Hepatocyte (in vitro differentiated cells): ENCODE results near the gene ARSG.

Source experiments
- CTCF ChIP-seq: fragments of 200-600 bp; sonication (generic); IDR thresholded peaks from 2 replicates; pipeline ENCODE4 v1.5.1; 2016; ENCODE audit warnings: antibody characterized with exemption, mild to moderate bottlenecking; ENCODE audit not compliant: poor library complexity
- EZH2 ChIP-seq: fragments of 200-600 bp; sonication (generic); IDR thresholded peaks from 2 replicates; pipeline ENCODE4 v1.6.1; 2016; ENCODE audit warnings: antibody characterized with exemption, mild to moderate bottlenecking, borderline replicate concordance
- EZH2phosphoT487 ChIP-seq: fragments of 200-600 bp; sonication (generic); IDR thresholded peaks from one replicate; pipeline ENCODE4 v1.6.1; 2018; ENCODE audit warnings: antibody characterized with exemption, mild to moderate bottlenecking, low read depth, moderate library complexity; ENCODE audit not compliant: unreplicated experiment, severe bottlenecking

GRCh38 chr17:68297195-68297594, 5.9 kb downstream of the ARSG start:
- no peak for TF ChIP-seq CTCF
- no peak for TF ChIP-seq EZH2
- no peak for TF ChIP-seq EZH2phosphoT487
